NCI-H526 (cell line): Measurements from ENCODE around the gene MSLN.

Experiments
- DNase-seq, 2 experiments: peaks; one replicate each; lab custom pipeline; 2025; lab: John Stamatoyannopoulos, UW

Gene MSLN

GRCh38 chr16:793414-793813 lies 32.9 kb downstream of the MSLN start:
- DNase-seq: no peak

GRCh38 chr16:794091-794822 lies 33.7 kb downstream of the MSLN start:
- DNase-seq: no peak

GRCh38 chr16:794853-795466 lies 34.4 kb downstream of the MSLN start:
- no peak for DNase-seq

GRCh38 chr16:795580-796229 lies 35.2 kb downstream of the MSLN start:
- DNase-seq: peak in 1 of 2 experiments; percentile 56

- no peak for DNase-seq
These were observed 36.0 kb downstream of the MSLN start for GRCh38 chr16:796296-797119.

GRCh38 chr16:797120-797420 lies 36.5 kb downstream of the MSLN start:
- DNase-seq: peak in 1 of 2 experiments; percentile 60

- DNase-seq: no peak
These were observed 37.2 kb downstream of the MSLN start for GRCh38 chr16:797686-798085.

GRCh38 chr16:798666-799065 lies 38.1 kb downstream of the MSLN start:
- peak; percentile 60 to 87 for DNase-seq

- DNase-seq: peak; percentile 32 to 73
These were observed 38.8 kb downstream of the MSLN start for GRCh38 chr16:799111-799947.

GRCh38 chr16:799948-800833 lies 39.7 kb downstream of the MSLN start, which contains the start of gene GNG13:
Gene GNG13 (minus strand): TSS chr16:800734. CDS start chr16:799077, 1,657 bp downstream.
- DNase-seq: peak in 1 of 2 experiments; percentile 40

- DNase-seq: no peak
These were observed 40.4 kb downstream of the MSLN start for GRCh38 chr16:800834-801511.

- no peak for DNase-seq
These were observed 41.2 kb downstream of the MSLN start for GRCh38 chr16:801584-802363.

GRCh38 chr16:802461-802860 lies 41.9 kb downstream of the MSLN start:
- DNase-seq: no peak

- no peak for DNase-seq
These were observed 42.6 kb downstream of the MSLN start for GRCh38 chr16:802914-803753.

GRCh38 chr16:803754-804080 lies 43.2 kb downstream of the MSLN start:
- DNase-seq: no peak

- no peak for DNase-seq
These were observed 43.9 kb downstream of the MSLN start for GRCh38 chr16:804193-805048.

- no peak for DNase-seq
These were observed 44.9 kb downstream of the MSLN start for GRCh38 chr16:805474-805873.
